ENCODE results near the gene TEX19.

Gene TEX19

DNA sequence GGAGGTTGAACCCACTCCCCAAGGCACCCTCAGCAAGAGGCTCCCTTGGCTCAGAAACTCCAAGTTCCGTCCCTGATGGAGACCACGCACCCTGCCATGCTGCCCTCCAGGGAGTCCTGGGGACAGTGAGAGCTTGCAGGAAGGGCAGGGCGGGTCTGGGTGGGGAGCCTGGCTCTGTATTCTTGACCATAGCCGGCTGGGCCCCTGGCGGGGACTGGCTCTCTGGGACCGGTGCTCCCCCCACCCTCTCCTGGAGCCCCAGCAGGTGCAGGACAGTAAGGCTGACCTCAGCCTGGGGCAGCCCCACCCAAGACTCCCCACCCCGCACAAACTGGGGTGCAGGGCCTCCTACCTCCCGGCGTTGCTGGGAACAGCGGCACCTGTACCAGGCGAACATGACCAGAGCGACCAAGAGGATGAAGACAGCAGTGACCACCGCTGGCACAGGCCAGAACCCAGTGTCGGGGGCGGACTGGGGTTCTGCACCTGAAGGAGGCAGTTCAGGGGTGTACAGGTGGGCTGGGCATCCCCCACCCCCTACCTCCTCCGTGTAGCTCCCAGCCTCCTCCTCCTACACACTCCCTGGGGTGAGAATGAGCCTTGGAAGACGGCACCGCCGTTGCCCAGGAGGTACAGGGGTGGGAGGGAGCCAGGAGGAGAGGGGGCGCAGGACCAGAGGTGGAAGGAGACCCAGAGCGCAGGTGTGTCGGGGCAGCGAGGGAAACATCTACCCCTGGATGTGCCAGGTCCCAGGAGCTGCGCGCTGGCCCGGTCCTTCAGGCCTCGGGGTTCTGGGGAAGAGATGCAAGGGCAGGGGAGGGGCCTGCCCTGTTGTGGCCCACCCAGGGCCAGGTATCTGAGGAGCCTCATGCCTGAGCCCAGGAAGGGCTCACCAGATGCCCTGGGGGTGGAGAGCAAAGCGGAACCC, 36.3 kb upstream of the TEX19 start:
- DNase-seq (ENCODE audit: low spot score): no peak
- H3K27ac ChIP-seq: no peak overlapping the region
- H3K4me3 ChIP-seq: no peak overlapping the region
- no peak for TF ChIP-seq CTCF (IDR thresholded peaks at IDR 0.05)

DNA sequence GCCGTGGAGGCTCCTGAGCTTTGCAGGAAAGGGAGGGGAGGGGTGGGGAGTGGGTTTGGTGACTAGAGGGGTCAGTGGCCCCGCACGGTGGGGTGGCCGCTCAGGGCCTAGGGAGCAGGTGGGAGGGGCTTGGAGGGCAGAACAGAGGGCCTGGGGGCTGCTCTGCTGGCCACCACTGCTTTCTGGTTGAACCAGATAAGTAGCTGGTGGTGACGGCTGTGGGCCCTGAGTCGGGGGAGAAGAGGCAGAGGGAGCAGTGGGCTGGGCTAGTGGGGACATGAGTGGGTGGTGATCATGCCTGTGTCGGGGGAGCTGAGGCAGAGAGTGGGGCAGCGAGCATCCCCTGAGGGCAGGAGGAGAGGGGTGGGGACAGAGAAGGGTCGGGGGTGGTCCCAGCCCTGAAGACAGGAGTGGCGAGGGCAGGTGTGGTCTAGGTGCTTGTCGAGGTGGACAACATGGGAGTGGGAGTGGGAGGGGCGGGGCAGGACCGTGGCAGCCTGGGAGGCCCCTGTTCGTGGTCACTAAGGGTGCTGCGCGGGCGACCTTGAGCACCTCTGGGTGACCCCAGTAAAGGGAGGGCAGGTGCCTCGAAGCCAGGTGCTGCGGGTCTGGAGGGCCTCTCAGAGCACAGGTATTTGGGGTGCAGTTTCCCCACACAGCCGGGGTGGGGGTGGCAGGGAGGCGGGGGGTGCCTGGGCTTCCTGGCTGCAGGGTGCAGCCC, 35.4 kb upstream of the TEX19 start:
- Histone ChIP-seq H3K4me3 (no peak overlapping the region), H3K27ac (no peak overlapping the region)
- DNase-seq (ENCODE audit: low spot score): no peak
- TF ChIP-seq CTCF (IDR thresholded peaks at IDR 0.05): no peak

- no peak overlapping the region for H3K4me3 ChIP-seq
- no peak overlapping the region for H3K27ac ChIP-seq
- no peak for DNase-seq (ENCODE audit: low spot score)
- TF ChIP-seq CTCF (IDR thresholded peaks at IDR 0.05): no peak
Observed at GRCh38 chr17:82324566-82325285, 34.3 kb upstream of the TEX19 start.

GRCh38 chr17:82325286-82326180, 33.5 kb upstream of the TEX19 start:
- no peak for TF ChIP-seq CTCF (IDR thresholded peaks at IDR 0.05)
- Histone ChIP-seq H3K4me3 (no peak overlapping the region), H3K27ac (no peak overlapping the region)
- no peak for DNase-seq (ENCODE audit: low spot score)

DNA sequence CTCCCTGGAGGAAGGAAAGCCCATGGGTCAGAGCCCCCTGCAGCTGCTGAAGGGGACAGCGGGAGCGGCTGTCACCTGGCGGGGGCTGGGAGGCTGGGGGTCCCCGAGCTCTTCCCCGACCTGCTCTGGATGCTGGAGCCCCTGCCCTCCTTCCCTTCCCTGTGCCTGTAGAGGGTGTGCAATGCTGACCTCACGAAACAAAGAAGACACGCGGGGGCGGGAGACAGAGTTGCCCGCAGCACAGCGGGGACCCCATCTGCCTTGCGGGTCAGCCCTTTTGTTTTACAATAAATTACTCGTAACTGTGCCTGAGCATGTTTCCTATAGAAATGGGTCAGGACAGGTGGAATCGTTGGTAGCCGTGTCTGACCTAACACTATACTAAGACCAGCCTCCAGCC, 31.8 kb upstream of the TEX19 start:
- TF ChIP-seq CTCF (IDR thresholded peaks at IDR 0.05): no peak
- Histone ChIP-seq H3K27ac (no peak overlapping the region), H3K4me3 (no peak overlapping the region)
- no peak for DNase-seq (ENCODE audit: low spot score)

GRCh38 chr17:82327757-82328140, 31.3 kb upstream of the TEX19 start:
- H3K27ac ChIP-seq: no peak overlapping the region

More at GRCh38 chr17:82327757-82328140, 31.3 kb upstream of the TEX19 start:
- DNase-seq (ENCODE audit: low spot score): no peak
- TF ChIP-seq CTCF (IDR thresholded peaks at IDR 0.05): no peak
- H3K4me3 ChIP-seq: no peak overlapping the region
